Activated CD8-positive, alpha-beta memory T cell treated with anti-CD3 and anti-CD28 coated beads, Interleukin-2, amount 50 U/mL, for 24 hours (primary cell): ENCODE results near the gene STXBP1.
"Not testable (repeated sequence)": the region's sequence is repeated elsewhere in the genome, so short reads cannot be mapped to it uniquely, and the experiment has no call there.

ENCODE experiments used
- DNase-seq: peaks from one replicate; pipeline ENCODE4 v3.0.0-alpha.2; 2020; ENCODE audit errors: extremely low read depth

STXBP1 gene

DNA sequence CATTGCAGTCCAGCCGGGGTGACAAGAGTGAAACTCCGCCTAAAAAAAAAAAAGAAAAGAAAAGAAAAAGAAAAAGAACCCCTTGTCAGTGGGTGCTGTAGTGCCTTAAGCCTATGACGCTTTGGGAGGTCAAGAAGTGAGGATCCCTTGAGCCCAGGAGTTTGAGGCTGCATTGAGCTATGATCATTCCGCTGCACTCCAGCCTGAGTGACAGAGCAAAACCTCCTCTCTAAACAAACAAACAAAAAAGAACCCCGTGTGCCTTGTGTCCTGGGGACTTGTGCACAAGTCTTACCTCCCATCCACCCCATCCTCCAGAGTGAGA, 33.5 kb upstream of the STXBP1 start:
- DNase-seq = no peak

DNA sequence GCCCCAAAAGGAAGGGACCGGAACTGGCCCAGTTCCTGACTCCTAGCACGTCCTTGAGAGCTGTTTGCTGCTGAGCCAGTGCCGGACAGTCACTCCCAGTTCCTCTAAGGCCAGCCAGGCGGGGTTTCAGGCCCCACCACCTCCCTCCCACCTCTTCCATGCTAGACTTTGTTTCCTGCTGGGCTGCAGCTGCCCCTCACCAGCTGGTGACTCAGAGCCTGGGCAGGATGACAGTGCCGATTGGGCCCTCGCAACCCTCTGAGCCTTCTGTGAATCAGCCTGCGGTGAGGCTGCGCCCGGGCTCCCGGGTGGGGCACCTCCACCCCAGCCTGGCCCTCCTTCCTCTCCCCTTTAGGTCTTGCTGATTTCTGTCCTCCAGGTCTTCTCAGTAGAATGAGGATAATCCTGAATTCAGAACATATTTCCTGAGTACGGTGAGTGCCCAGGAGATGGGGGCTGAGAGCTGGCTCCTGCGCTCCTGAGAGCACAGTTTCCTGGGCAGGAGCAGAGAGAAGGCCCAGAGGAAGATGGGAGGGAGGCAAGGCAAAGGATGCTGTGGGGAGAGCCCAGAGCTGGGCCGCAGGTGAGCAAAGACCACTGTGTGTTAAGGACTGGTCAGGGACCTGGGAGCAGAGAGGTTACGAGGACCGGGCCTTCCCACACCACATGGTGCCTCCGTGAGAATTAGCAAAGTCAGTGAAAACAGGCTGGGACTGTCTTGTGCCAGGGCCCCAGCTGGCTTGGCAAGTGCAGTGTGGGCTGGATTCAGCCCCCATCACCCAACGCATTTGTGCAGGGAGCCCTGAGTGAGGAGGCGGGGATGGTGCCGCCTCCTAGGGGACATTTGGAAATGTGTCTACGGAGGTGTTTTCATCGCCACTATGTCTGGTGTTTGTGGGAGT, 32.9 kb upstream of the STXBP1 start:
- peak; percentile 42 for DNase-seq

DNA sequence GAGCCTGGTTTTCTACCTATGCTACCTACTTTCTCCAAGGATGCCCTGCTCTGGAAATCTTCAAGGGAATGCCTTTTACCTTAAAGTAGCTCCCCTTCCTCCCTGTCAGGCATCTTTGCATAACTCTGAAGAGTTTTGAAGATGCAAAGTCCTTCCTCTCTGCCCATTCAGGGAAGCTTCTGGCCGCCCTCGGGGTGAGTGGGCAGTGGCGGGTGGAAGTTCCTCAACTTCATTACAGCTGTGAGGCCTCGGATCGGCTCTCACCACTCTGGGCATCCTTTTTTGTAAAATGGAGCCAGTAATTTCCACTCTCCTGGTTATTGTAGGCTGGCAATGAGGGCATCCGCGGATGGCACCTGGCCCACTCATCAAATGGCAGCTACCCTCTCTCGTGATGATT, 31.7 kb upstream of the STXBP1 start:
- no peak for DNase-seq

DNA sequence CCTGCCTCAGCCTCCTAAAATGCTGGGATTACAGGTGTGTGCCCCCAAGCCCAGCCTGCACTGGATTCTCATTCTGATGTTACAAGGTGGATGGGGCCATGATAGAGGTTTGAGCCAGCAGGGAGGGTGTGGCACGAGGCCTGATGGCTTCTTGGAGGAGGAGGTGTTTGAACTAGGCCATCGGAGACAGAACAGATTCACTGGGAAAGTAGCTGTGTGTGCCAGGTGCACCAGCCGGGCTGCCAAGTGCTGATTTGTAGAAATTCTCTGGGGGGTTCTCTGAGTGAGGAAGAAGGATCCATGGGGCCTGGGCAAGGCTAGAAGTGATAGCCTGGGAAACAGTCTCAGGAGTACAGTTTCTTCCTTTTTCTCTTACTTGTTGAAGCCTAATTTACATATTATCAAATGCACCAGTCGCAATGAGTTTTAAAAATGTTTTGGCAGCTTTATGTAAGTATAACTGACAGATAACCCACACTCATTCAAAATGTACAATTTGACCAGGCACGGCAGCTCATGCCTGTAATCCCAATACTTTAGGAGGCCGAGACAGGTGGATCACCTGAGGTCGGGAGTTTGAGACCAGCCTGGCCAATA, 31.1 kb upstream of the STXBP1 start:
- no peak for DNase-seq

DNA sequence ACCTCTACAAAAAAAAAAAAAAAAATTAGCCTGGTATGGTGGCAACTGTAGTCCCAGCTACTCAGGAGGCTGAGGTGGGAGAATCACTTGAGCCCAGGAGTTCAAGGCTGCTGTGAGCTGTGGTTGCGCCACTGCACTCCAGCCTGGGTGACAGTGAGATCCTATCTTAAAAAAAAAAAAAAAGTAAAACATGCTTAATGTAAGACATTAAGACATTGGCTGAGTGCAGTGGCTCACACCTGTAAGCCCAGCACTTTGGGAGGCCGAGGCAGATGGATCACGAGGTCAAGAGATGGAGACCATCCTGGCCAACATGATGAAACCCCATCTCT, 27.6 kb upstream of the STXBP1 start:
- DNase-seq = not testable (repeated sequence)

DNA sequence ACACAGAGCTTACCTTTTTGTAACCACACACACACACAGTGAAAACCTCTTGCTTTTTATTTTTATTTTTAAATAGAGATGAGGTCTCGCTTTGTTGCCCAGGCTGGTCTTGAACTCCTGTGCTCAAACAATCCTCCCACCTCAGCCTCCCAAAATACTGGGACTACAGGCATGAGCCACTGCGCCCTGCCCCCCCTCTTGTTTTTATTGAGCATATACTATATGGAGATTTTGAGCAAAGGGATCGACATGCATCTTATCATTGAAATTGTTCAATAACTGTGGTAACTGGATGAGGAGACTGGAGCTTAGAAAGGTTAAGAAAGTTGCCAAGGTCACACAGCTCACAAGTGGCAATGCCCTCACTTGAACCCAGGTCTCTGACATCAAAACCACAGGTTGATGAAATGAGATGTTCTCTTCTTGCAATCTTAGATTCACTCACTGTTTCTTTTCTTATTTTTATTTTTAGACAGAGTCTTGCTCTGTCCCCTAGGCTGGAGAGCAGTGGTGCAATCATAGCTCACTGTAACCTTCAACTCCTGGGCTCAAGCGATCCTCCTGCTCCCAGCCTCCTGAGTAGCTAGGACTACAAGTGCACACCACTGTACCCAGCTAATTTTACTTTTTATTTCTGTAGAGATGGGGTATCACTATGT, 26.8 kb upstream of the STXBP1 start:
- DNase-seq = no peak

DNA sequence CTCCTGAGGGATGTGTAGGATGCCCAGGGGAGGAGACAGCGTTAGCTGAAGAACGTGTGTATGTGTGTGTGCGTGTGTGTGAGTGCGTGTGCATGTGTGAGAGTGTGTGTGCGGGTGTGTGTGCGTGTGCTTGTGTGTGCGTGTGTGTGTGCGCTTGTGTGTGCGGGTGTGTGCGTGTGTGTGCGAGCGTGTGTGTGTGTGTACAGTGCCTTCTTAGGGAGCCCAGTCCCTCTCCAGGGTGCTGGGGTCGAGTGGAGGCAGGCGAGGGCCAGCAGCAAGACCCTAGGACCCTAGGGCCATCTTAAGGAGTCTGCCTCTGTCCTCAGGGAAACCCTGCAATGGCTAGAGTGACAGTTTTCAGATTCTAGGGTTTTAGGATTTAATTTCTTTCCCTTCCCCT, 26.0 kb upstream of the STXBP1 start:
- no peak for DNase-seq

DNA sequence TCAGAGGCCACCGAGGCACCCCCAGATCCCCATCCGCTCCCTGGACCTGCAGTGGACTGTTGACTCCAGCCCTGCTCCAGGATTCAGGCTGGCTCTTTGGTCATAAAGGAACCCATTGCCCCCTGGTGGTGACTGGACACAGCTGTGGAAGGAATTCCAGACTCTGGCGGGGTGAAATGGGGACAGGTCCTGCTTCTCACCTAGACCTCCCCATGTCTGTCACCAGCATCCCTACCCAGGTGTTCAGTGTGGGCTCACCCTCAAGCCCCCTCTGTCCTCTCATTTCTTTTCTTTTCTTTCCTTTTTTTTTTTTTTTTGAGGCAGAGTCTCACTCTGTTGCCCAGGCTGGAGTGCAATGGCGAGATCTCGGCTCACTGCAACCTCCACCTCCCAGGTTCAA, 25.5 kb upstream of the STXBP1 start:
- DNase-seq = peak; percentile 36

DNA sequence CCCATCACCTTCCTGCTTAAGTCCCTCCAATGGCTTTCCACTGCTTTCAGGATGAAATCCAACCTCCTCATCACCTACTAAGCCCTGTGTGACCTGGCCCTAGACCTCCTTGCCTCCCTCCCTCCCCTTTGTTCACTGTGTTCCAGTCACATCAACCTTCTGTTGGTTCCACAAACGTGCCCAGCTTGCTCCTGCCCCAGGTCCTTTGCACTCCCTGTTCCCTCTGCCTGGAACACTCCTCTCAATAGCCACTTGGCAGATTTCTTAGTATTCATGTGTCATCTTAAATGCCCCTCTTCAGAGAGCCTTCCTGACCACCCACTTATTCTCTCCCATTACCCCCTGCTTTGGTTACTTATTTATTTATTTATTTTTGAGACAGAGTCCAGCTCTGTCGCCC, 24.1 kb upstream of the STXBP1 start:
- no peak for DNase-seq

DNA sequence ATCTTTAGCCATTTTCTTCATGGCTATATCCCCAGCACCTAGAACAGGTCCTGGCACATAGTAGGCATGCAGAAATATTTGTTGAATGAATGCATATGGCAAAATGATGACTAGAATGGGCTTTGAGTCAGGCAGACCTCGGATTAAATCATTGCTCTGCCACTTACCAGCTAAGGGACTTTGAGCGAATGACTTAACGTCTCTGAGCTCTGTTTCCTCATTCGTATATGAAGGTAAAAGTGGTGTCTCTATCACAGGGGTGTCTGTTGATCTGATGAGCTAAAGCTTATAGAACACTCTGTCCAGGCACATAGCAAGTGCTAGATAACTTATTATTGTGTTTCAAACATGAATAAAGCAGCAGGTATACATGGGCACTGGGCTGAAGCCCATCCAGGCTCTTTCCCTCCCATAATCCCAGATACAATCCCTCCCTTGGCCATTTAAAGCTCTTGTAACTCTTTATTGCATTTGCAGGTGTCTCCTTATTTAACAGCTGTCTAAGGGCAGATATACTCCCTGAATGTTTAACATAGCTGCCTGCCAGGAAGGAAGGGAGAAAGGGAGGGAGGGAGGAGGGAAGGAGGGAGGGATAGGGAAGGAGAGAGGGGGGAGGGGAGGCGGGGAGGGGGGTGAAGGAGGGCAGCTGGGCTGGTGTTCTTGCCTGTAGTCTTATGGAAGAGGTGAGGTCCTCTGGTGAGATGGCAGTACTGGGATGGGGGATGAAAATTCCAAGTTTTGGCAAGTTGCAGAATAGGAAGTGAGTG, 23.2 kb upstream of the STXBP1 start:
- no peak for DNase-seq

DNA sequence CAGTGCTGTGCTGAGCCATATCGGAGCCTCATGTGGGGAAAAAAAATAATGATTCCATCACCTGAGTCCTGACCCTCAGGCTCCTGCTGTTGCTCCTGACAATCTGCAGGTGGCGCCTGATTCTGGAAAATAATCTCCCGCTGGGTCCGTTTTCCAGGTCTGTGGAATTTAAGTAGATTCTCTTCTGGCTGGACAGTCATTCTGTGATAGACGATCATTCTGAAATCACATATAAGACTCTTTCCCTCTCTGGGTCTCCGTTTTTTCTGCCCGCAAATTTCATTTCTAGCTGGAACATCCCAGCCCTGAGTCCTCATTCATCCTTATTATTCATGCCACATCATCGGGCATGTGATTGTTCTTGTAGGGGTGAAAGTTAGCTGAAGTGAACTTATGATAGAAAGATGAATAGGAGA, 22.1 kb upstream of the STXBP1 start:
- no peak for DNase-seq

DNA sequence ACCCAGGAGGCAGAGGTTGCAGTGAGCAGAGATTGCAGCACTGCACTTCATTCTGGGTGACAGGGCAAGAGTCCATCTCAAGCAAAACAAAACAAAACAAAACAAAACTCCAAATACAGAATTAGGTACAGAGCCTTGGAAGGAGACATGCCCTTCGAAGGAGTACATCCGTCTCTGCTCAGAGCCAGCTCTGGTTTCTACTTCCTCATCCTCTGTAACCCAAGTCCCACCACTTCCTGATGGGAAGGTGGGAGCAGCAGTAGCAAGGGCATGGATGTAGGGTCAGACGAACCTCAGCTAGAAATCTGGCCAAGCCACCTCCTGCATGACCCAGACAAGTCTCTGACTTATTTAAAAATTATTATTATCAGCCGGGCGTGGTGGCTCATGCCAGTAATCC, 16.5 kb upstream of the STXBP1 start:
- no peak for DNase-seq

DNA sequence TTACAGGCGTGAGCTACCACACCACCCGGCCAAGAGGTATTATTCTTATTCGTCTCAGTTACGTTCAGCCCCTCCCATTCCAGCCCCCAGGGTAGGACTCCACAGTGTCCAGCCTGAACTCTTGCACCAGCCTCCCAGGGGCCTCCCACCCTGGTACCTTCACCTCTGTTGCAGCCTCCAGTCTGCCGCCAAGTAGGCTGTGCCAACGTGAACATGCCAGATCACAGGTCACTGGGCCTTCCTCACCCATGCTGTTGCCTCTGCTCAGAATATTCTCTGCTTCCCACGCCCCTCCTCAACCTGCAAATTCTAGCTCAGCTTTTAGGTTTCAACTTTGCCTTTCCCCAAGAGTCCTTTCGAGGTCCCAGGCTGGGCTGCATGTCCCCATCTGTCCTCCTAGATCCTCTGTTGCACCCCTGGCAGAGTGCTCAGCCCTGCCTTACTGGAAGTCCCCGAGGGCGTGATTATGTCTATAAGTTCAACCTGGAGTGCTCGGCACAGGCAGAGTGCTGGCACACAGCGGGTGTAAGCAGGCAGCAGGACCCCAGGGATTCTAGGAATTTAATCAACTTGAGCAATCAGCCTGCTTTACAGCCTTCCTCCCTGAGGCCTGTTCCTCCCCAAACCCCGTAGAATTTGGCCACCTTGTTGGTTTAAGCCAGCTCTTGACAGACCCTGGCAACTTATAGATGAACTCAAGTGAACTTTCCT, 13.1 kb upstream of the STXBP1 start:
- DNase-seq = no peak

DNA sequence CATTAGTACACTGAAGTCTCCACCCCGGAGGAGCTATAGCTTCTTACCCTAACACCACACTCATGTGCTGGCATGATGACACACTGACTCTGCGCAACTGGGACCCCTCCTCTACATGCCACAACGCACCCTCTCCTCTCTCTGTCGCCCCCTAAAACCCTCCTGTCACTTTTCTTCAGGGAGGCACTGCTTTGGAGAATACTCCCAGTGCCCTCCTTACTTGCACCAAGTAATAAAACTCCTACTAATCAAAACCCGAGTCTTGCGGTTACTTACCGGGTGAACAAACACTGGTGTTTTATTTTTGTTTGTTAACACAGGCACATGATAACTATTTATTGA, 12.6 kb upstream of the STXBP1 start:
- DNase-seq = no peak

DNA sequence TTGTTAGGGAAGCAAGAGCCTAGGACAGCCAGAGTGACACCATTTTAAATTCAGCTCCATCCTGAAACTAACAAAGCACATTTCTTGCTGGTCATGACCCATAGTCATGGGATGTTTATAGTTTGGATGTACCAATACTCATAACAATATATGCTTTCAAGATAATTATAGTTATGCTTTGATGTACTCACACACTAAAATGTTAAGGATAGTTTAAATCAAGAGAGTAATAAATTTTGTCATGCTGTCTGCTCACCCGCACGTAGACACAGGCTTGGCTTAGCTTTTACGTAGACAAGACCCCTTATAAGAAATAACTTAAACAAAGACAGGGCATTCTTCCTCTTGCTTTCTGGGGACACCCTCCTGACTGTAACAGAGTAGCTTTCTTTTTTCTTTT, 8.9 kb upstream of the STXBP1 start:
- DNase-seq = no peak

DNA sequence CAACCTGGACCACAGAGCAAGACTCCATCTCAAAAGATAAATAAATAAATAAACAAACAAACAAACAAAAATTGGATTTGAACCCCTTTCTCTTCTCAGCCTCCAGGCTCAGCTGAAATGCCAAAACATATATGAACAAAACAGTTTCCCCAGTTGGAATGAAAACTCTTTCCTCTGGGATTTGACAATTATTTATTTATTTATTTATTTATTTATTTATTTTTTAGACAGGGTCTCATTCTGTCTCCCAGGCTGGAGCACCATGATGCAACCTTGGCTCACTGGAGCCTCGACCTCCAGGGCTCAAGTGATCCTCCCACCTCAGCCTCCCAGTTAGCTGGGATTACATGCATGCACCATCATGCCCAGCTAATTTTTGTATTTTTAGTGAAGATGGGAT, 6.0 kb upstream of the STXBP1 start:
- no peak for DNase-seq

DNA sequence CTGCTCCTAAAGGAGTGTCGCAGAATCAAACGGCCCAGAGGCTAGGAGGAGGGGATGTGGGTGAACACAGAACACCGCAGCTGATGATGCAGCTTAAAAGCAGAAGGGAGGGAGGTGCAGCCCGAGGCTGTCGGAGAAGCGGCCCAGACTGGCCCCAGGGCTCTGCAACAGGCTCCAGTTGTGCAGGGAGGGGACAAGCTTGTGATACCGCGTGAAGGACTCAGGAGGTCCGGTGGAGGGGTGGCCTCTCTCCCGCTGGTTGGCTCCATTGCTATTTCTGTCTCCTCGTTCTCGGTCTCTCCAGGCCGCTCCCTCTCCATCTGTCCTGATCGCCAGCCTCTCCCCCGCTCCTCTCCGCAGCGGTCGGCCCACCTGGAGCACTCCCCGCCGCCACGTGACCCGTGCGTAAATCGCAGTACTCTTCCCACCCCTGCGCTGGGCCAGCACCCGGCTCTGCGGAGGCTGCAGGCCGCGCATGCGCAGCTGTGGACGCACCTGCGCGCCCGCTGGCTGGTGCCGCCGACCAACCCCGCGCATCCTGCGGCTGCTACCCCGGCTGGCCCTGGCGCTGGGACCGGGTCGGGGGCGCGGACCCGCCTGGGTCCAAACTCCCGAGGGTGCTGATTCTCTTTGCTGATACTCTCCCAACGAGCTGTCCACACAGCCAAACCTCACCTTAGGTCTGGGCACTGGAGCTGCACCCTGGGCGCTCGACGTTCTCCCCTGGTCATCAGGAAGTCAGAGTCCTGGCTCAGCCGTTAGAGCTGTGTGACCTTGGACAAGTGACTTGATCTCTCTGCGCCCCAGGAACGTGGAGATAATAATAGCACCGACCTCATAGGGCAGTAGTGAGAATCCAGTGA, 3.7 kb upstream of the STXBP1 start:
- DNase-seq = peak; percentile 38

DNA sequence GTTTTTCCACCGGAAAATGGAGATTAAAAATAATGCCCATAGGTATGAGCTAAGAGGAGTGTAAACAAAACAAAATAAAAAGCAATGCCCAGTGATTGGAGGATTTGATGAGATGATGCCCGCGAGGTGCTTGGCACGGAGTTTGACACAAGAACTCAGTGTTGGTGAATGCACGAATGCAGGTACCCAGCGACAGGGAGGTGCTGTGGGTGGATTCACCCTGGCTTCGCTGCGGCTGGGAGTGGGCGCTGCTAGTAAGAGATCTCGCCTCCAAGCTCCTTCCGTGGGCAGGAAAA, 526 bp upstream of the STXBP1 start:
- DNase-seq = no peak

DNA sequence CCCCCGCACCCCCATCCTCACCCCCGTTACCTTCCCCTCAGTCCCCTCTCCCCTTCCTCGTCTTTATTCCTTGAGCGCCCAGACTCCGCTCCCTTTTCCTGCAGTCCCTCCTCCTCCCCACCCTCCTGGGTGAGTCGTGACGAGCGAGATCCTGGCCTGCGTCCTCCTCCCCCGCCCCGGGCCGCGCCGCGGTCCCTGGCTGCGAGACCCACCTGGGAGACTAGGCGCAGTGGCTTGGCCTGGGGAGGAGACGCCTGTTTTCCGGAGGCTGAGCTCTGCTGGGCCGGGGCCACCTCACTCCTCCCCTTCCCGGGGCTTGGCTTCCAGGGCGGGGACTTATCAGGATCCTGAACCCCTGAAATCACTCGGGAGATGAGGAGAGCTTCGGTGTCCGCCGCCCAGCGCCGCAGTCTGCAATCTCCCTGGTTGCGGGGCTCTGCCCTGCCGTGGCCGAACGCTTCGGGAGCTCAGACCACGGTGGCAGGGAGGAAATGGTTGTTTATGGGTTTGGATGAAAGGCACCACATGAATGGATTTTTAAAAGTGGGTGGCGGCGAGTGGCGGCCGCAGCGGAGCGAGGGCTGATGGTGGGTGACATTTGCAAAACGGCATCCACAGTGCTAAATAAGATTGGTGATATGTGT, 984 bp downstream of the STXBP1 start:
- no peak for DNase-seq

DNA sequence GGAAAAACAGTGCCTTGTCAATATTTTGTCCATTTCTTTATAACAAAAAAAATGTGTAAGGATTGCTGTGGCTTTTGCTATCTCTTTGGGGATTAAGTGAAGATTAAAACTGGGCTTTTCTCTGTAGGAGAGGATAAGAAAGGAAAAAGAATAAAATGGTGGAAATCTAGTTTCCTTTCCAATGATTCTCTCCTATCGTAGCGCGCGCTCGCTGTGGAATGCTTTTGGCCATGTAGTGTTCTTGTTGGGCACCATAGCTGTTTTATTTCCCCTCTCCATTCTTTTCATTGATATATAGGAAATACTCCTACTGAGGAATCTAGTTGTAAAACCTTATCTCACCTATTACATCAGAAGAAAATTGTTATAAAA, 1.5 kb downstream of the STXBP1 start:
- no peak for DNase-seq

DNA sequence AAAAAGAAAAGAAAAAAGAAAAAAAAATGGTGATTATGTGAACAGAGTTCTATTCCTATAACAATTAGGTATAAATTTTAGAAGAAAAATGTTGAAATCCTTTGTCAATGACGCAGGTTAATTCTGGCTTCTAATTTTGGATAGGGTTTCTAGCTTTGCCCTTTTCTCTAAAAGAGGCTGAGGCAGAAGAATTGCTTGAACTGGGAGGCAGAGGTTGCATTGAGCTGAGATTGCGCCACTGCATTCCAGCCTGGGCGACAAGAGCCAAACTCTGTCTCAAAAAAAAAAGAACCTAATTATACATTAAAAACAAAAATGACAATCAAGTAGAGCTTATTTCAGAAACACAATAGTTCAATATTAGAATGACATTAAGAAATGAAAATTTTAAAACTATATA, 2.9 kb downstream of the STXBP1 start:
- DNase-seq = no peak
